ENCODE results near the gene MGAT1.

DNA sequence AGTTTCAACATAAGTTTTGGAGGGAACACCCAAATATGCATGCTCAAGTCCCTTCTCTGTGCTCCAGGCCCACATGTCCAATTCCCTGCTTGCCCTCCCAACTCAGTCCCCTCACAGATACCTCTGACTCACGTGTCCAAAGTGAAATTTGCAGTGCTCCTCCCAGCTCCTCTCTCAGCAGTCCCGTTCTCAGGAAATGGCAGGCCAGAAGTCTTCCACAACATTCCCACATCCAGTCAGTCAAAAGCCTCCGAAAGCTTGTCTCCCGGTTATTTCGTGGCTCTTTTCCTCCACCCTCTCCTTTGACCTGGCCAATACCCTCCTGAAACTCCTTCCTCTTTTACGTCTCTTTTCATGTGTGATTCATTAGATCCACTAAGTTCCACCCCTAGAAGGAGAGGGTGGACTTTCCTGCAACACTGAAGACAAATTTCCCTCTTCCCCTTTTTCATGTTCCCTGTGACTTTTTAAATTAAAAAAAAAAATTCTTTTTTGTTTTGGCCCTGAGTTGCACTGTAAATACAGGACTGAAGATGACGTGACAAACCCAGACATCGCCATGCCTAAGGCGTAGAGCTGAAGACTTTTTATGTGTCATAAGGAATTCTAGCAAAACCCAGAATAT lies 12.8 kb upstream of the MGAT1 start:
- TF ChIP-seq, protein P1, sequence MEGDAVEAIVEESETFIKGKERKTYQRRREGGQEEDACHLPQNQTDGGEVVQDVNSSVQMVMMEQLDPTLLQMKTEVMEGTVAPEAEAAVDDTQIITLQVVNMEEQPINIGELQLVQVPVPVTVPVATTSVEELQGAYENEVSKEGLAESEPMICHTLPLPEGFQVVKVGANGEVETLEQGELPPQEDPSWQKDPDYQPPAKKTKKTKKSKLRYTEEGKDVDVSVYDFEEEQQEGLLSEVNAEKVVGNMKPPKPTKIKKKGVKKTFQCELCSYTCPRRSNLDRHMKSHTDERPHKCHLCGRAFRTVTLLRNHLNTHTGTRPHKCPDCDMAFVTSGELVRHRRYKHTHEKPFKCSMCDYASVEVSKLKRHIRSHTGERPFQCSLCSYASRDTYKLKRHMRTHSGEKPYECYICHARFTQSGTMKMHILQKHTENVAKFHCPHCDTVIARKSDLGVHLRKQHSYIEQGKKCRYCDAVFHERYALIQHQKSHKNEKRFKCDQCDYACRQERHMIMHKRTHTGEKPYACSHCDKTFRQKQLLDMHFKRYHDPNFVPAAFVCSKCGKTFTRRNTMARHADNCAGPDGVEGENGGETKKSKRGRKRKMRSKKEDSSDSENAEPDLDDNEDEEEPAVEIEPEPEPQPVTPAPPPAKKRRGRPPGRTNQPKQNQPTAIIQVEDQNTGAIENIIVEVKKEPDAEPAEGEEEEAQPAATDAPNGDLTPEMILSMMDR (IDR thresholded peaks at IDR 0.05): no peak
- TF ChIP-seq POLR2AphosphoS5 (IDR thresholded peaks at IDR 0.05; ENCODE audit: insufficient read depth in 1 of 2, low read depth in 1 of 2): no peak
- peak in 1 of 2 donors; percentile 18 for TF ChIP-seq POLR2A (IDR thresholded peaks at IDR 0.05)
